KG1 (cell line): Measurements from ENCODE around the gene PRAMEF7.
"Not testable (repeated sequence)": the region's sequence is repeated elsewhere in the genome, so short reads cannot be mapped to it uniquely, and the experiment has no call there.

Experiments
- DNase-seq: peaks from one replicate; lab custom pipeline; 2025; lab: John Stamatoyannopoulos, UW

Gene PRAMEF7

DNA sequence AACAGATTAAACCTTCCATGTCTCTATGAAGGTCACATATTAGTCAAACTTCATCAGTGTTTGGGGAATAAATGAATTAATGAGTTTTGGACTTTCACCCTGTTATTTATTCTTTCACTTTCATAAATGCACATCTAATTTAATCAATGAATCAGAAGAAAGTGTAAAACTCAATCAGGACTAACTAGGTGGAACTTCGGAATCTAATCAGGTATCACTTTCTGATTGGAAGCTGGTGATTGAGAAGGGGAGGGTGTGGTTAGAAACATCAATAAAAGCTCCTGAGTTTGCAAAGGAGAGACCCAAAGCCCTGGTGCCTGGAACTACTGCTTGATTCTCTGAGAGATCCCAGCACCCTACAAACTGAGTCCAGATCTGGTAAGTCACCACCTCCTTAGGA, at the start of gene PRAMEF7:
PRAMEF7 (plus strand) TSS at position 301 of the 400 bp plus-strand sequence. CDS start 1,083 bp downstream, outside the sequence.
- DNase-seq, result not testable (repeated sequence)

- DNase-seq, result not testable (repeated sequence)
Observed at GRCh38 chr1:12878453-12878852, 38.0 kb upstream of the PRAMEF7 start.

DNA sequence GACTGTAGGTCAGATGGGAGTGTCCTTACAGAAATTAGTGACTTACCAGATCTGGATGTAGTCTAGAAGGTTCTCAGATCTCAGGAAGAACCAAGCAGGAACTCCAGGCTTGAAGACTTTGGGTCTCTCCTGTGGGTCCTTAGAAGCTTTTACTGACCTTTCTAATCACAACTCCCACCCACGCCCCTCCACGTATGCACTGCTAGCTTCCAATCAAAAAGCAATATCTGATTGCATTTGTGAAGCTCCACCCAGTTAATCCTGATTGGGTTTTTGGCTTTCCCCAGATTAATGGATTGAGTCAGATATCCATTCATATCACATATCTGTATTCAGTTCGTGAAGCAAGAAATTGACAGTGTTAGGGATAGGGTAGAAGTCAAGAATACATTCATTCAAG, 30.3 kb upstream of the PRAMEF7 start, which contains the start of gene PRAMEF4:
PRAMEF4 (minus strand) TSS at position 101 of the 400 bp plus-strand sequence. CDS start 2,807 bp downstream, outside the sequence.
- DNase-seq, result not testable (repeated sequence)

- not testable (repeated sequence) for DNase-seq
Observed at GRCh38 chr1:12898170-12898569, 18.2 kb upstream of the PRAMEF7 start, which contains the start of gene PRAMEF10. PRAMEF10 (minus strand) TSS chr1:12898270; CDS start chr1:12895847, 2,423 bp downstream.

- not testable (repeated sequence) for DNase-seq
Observed at GRCh38 chr1:12899186-12899585, 17.2 kb upstream of the PRAMEF7 start.

DNA sequence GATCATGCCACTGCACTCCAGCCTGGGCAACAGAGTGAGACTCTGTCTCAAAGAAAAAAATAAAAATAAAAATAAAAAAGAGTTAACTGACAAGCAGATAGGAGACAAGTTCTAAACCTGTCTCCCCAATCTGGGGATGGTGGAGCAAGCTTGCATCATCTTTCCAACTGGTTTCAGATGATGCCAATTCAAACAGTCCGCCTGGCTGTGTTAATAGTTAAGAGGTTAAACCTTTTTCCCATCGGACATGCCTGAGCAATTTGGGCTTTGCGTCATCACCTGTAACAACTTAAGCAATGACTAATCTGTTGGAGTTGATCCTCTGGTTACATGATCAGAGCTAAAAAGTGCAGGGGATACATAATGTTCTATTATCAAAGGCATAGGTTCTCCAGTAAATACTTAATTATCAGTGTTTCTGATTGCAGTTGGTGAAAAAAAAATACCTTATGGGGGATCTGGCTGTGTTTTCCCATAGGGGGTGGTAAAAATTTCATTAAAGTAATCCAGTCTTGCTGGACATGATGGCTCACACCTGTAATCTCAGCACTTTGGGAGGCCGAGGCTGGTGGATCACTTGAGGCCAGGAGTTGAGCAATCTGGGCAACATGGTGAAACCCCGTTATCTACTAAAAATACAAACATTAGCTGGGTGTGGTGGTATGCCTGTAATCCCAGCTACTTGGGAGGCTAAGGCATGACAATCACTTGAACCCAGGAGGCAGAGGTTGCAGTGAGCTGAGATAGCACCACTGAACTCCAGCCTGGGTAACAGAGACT, 12.4 kb upstream of the PRAMEF7 start:
- DNase-seq, result not testable (repeated sequence)

- not testable (repeated sequence) for DNase-seq
Observed at GRCh38 chr1:12921749-12922148, 5.3 kb downstream of the PRAMEF7 start.

- DNase-seq, result not testable (repeated sequence)
Observed at GRCh38 chr1:12924368-12924767, 8.0 kb downstream of the PRAMEF7 start.

GRCh38 chr1:12947480-12947879, 31.1 kb downstream of the PRAMEF7 start, which contains the start of gene PRAMEF6:
PRAMEF6 (minus strand) TSS chr1:12947580; CDS start chr1:12942518, 5,062 bp downstream.
- DNase-seq, result not testable (repeated sequence)
